Left renal pelvis (tissue), 4 donors: Measurements from ENCODE around the gene IFNA13. TPM values are rescaled to one million over a fixed set of nuclear protein-coding genes. Genes with fewer than 3 reads are reported as not detected.

Experiments used
- DNase-seq, 4 donors: peaks; one replicate each; pipeline ENCODE4 v3.0.0-alpha.2; 2013; ENCODE audit warnings: low read depth in 4 of 4, low spot score in 3 of 4
- polyA plus RNA-seq, 4 donors: library from polyadenylated mRNA; unstranded; fragments of 120-200 nt; gene quantifications; one replicate each; pipeline ENCODE4 v1.2.1, GENCODE V29; 2013; ENCODE audit not compliant: insufficient read length in 4 of 4

The IFNA13 gene
- polyA plus RNA-seq, 4 donors: not detected

GRCh38 chr9:21362287-21362686 lies 5.6 kb downstream of the IFNA13 start:
- DNase-seq: no peak

GRCh38 chr9:21357479-21358460 lies 10.1 kb downstream of the IFNA13 start:
- no peak for DNase-seq

GRCh38 chr9:21350787-21351186 lies 17.1 kb downstream of the IFNA13 start, which contains the start of gene IFNA6:
Gene IFNA6, minus strand, starts transcription at chr9:21350887. Its CDS starts 0 bp downstream, at chr9:21350887.
- DNase-seq: no peak

GRCh38 chr9:21348430-21348970 lies 19.4 kb downstream of the IFNA13 start:
- DNase-seq: no peak

- no peak for DNase-seq
Observed at GRCh38 chr9:21340735-21341134, 27.1 kb downstream of the IFNA13 start.

- no peak for DNase-seq
Observed at GRCh38 chr9:21336457-21336856, 31.4 kb downstream of the IFNA13 start.

GRCh38 chr9:21334701-21335632 lies 32.9 kb downstream of the IFNA13 start, which contains the start of gene KLHL9:
Gene KLHL9, minus strand, starts transcription at chr9:21335404. Its CDS starts 545 bp downstream, at chr9:21334859.
- peak; percentile 84 to 88 (median 86) for DNase-seq

- DNase-seq: no peak
Observed at GRCh38 chr9:21333226-21333625, 34.6 kb downstream of the IFNA13 start.

- DNase-seq: no peak
Observed at GRCh38 chr9:21331676-21332402, 36.0 kb downstream of the IFNA13 start.

GRCh38 chr9:21326526-21327139 lies 41.2 kb downstream of the IFNA13 start:
- DNase-seq: no peak

- no peak for DNase-seq
Observed at GRCh38 chr9:21324047-21324446, 43.8 kb downstream of the IFNA13 start.

GRCh38 chr9:21322911-21323461 lies 44.9 kb downstream of the IFNA13 start:
- DNase-seq: no peak

GRCh38 chr9:21320465-21320864 lies 47.4 kb downstream of the IFNA13 start:
- no peak for DNase-seq

- peak in 1 of 4 donors; percentile 31 for DNase-seq
Observed at GRCh38 chr9:21317956-21318923, 49.6 kb downstream of the IFNA13 start.
